Breast epithelium (tissue), 3 donors: ENCODE results near the gene BMAL1.

ENCODE experiments used
- POLR2A ChIP-seq: fragments of 450-650 bp; IDR thresholded peaks from one replicate; pipeline ENCODE4 v1.6.1; 2016; ENCODE audit warnings: antibody characterized with exemption, mild to moderate bottlenecking, moderate library complexity
- POLR2AphosphoS5 ChIP-seq, 3 donors: sonication (generic); formaldehyde crosslinking; IDR thresholded peaks; one replicate each; pipeline ENCODE4 v1.6.1; 2017; ENCODE audit warnings: antibody characterized with exemption in 3 of 3
- TF ChIP-seq, protein P1 (sequence below), 3 donors: fragments of 450-650 bp; IDR thresholded peaks; one replicate each; pipeline ENCODE4 v1.5.1; 2016 to 2017; ENCODE audit warnings: antibody characterized with exemption in 3 of 3, mild to moderate bottlenecking in 3 of 3, moderate library complexity in 3 of 3

DNA sequence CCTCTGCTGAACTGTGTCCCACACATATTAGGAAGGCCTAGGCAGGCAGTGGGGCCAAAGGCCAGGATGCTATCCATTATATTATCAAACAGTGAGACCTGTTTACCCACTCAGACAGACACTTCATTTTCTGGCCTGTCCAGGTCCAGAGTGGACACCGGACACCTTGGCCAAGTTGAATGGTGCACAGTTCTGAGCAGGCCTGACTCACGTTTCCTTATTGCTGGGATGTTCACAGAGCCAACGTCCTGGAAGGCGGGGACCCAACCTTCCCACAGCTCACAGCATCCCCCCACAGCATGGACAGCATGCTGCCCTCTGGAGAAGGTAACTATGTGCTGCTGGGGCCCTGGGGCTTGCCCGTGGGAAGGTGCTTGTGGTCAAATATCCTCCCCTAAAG, 98.8 kb downstream of the BMAL1 start:
- TF ChIP-seq, protein P1, sequence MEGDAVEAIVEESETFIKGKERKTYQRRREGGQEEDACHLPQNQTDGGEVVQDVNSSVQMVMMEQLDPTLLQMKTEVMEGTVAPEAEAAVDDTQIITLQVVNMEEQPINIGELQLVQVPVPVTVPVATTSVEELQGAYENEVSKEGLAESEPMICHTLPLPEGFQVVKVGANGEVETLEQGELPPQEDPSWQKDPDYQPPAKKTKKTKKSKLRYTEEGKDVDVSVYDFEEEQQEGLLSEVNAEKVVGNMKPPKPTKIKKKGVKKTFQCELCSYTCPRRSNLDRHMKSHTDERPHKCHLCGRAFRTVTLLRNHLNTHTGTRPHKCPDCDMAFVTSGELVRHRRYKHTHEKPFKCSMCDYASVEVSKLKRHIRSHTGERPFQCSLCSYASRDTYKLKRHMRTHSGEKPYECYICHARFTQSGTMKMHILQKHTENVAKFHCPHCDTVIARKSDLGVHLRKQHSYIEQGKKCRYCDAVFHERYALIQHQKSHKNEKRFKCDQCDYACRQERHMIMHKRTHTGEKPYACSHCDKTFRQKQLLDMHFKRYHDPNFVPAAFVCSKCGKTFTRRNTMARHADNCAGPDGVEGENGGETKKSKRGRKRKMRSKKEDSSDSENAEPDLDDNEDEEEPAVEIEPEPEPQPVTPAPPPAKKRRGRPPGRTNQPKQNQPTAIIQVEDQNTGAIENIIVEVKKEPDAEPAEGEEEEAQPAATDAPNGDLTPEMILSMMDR (IDR thresholded peaks at IDR 0.05): no peak
- TF ChIP-seq POLR2A (no peak), POLR2AphosphoS5 (IDR thresholded peaks at IDR 0.05) (no peak)
